AG10803 (cell line): ENCODE measurements around the gene SLMAP.

Source experiments
- DNase-seq: peaks from one replicate; pipeline ENCODE4 v3.0.0; 2010; ENCODE audit warnings: low read depth
- H3K4me3 ChIP-seq: 2 replicates; pipeline ENCODE4 v1.5.1; 2011; ENCODE audit warnings: mild to moderate bottlenecking, low read length, control low read depth
- TF ChIP-seq, protein P1 (sequence below): conservative IDR thresholded peaks from 2 replicates; pipeline ENCODE4 v1.5.1; 2011; ENCODE audit warnings: mild to moderate bottlenecking, low read length, control low read depth, inconsistent platforms

Gene SLMAP

DNA sequence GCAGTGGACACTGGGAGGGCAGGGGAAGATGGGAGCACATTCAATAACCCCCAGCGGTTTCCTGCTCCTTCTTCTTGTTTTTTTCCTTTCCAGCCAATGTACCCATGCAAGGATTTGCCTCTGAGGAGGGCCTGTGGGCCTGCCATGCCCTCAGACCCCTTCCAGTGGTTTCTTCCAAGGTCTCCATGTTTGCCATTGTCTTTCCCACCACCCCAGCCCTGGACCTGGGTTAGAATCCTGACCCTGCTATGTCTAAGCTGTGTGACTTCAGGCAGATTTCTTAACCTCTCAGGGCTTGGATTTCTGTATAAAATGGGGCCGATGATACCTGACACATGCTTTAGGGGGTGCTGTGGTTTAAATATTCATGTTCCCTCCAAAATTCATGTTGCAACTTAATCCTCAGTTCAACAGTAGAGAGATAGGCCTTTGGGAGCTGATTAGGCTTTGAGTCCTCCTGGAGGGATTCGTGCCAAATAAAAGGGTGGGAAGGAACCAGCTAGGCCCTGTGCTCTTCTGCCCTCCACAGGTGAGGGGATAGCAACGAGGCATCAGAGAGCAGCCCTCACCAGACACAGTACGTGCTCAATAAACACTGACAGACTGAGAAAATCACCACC lies 205.8 kb downstream of the SLMAP start:
- DNase-seq, result peak; percentile 52
- TF ChIP-seq, protein P1, sequence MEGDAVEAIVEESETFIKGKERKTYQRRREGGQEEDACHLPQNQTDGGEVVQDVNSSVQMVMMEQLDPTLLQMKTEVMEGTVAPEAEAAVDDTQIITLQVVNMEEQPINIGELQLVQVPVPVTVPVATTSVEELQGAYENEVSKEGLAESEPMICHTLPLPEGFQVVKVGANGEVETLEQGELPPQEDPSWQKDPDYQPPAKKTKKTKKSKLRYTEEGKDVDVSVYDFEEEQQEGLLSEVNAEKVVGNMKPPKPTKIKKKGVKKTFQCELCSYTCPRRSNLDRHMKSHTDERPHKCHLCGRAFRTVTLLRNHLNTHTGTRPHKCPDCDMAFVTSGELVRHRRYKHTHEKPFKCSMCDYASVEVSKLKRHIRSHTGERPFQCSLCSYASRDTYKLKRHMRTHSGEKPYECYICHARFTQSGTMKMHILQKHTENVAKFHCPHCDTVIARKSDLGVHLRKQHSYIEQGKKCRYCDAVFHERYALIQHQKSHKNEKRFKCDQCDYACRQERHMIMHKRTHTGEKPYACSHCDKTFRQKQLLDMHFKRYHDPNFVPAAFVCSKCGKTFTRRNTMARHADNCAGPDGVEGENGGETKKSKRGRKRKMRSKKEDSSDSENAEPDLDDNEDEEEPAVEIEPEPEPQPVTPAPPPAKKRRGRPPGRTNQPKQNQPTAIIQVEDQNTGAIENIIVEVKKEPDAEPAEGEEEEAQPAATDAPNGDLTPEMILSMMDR, result peak; percentile 56
- H3K4me3 ChIP-seq, result no peak overlapping the region

- DNase-seq, result no peak
- H3K4me3 ChIP-seq, result no peak overlapping the region
- TF ChIP-seq, protein P1, result no peak
Measured at GRCh38 chr3:57962448-57962834, 206.3 kb downstream of the SLMAP start.

DNA sequence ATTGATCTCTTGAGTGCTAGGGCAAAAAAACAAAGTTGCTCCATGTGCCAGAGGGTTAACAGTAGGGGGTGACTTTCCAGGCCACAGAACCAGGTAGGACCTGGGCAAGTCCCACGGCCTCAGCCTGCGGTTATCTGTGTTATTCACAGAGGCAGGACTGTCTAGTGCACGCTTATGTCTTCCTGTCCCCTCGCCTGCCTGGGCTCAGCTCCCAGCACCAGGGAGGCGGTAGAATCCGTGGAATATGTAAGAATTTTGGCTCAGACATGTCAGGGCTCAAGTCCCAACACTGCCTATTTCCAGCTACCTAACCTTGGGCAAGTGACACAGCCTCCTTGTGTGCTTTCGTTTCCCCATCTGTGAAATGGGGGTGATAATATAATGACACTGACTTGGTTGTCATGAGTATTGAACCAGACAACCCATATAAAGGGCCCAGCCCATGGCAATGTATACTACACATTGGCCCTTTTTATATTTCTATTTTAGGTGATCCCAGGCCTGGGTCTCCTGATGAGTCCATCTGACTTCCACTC lies 207.8 kb downstream of the SLMAP start:
- no peak overlapping the region for H3K4me3 ChIP-seq
- no peak for DNase-seq
- TF ChIP-seq, protein P1, result no peak

- DNase-seq, result peak; percentile 74
- no peak overlapping the region for H3K4me3 ChIP-seq
- TF ChIP-seq, protein P1, result no peak
Measured at GRCh38 chr3:57966829-57967228, 210.7 kb downstream of the SLMAP start.

DNA sequence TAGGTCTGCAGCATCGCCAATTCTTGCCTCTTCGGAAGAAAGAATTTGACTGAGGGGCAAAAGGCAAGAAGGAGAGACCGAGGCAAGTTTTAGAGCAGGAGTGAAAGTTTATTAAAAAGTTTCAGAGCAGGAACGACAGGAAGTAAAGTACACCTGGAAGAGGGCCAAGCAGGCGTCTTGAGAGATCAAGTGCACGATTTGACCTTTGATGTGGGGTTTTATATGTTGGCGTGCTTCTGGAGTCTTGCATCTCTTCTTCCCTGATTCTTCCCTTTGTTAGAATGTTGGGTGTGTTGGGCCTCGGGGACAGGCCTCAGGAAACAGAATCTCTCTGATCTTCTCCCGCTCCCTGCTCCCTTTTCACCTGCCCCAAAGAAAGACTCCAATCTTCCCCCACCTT lies 211.5 kb downstream of the SLMAP start:
- TF ChIP-seq, protein P1, result no peak
- no peak for DNase-seq
- H3K4me3 ChIP-seq, result no peak overlapping the region

DNA sequence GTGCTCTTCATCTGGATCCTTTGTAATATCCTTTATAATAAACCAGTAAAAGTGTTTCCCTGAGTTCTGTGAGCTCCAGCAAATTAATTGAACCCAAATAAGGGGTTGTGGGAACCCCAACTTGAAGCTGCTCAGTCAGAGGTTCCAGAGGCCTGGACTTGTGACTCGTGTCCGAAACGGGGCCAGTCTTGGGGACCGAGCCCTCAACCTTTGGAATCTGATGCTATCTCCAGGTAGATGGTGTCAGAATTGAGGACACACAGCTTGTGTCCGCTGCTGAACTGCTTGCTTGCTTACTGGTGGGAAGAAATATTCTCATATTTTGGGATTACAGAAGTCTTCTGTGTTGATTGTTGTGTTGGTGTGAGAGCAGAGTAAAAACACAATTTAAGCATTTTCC lies 212.4 kb downstream of the SLMAP start:
- TF ChIP-seq, protein P1, result no peak
- no peak overlapping the region for H3K4me3 ChIP-seq
- no peak for DNase-seq

- TF ChIP-seq, protein P1, result no peak
- no peak for DNase-seq
- H3K4me3 ChIP-seq, result no peak overlapping the region
Measured at GRCh38 chr3:57971975-57972374, 215.9 kb downstream of the SLMAP start.
